ENCODE data around the gene ST3GAL4. TPM values are rescaled to one million over a fixed set of nuclear protein-coding genes. Genes with fewer than 3 reads are reported as not detected.

Gene ST3GAL4
- total RNA-seq, 2 experiments from 2014 or later, result 1.6 TPM

GRCh38 chr11:126398296-126398695 is 42.8 kb downstream of the ST3GAL4 start:
- Histone ChIP-seq H3K9me3 (ENCODE audit: control insufficient read depth in 1 of 2, insufficient read depth in 1 of 2, low read length in 2 of 2) (no peaks in the 10 kb centered on the region), H3K36me3 (ENCODE audit: insufficient read depth, low read length) (no peaks in the 10 kb centered on the region), H3K27me3 (ENCODE audit: control insufficient read depth in 1 of 2, insufficient read depth in 2 of 2, low read length in 2 of 2) (no peaks in the 10 kb centered on the region), H3K4me1 (ENCODE audit: insufficient read depth, low read length) (no peaks in the 10 kb centered on the region), H3K4me3 (ENCODE audit: low read length) (no peak overlapping the region), H3K27ac (ENCODE audit: low read depth in 1 of 2, low read length in 2 of 2) (no peak overlapping the region)
- H3K4me3 Mint-ChIP-seq, result no peak overlapping the region
- no peaks in the 10 kb centered on the region for H3K9me3 Mint-ChIP-seq
- no peak for ATAC-seq (ENCODE audit: poor library complexity)
- no peak overlapping the region for H3K27ac Mint-ChIP-seq
- H3K27me3 Mint-ChIP-seq, result no peaks in the 10 kb centered on the region
- intact Hi-C loops (cut with DNase I, micrococcal nuclease), result no loop called here
- POLR2A ChIA-PET, result no interaction called here
- CTCF ChIA-PET, result no interaction called here
- TF ChIP-seq CTCF (IDR thresholded peaks at IDR 0.05), result no peak
- no peaks in the 10 kb centered on the region for H3K36me3 Mint-ChIP-seq (ENCODE audit: low read depth)
- H3K4me1 Mint-ChIP-seq (ENCODE audit: low read depth), result no peaks in the 10 kb centered on the region
- no peak for DNase-seq

GRCh38 chr11:126398721-126399120 is 43.2 kb downstream of the ST3GAL4 start:
- H3K27ac Mint-ChIP-seq, result no peak overlapping the region

GRCh38 chr11:126400019-126400418 is 44.5 kb downstream of the ST3GAL4 start:
- Histone ChIP-seq H3K4me3 (ENCODE audit: low read length) (no peak overlapping the region), H3K27ac (ENCODE audit: low read depth in 1 of 2, low read length in 2 of 2) (no peak overlapping the region), H3K4me1 (ENCODE audit: insufficient read depth, low read length) (no peaks in the 10 kb centered on the region), H3K9me3 (ENCODE audit: control insufficient read depth in 1 of 2, insufficient read depth in 1 of 2, low read length in 2 of 2) (no peaks in the 10 kb centered on the region), H3K27me3 (ENCODE audit: control insufficient read depth in 1 of 2, insufficient read depth in 2 of 2, low read length in 2 of 2) (no peaks in the 10 kb centered on the region), H3K36me3 (ENCODE audit: insufficient read depth, low read length) (no peaks in the 10 kb centered on the region)
- CTCF ChIA-PET, result no interaction called here
- Mint-ChIP-seq H3K9me3 (no peaks in the 10 kb centered on the region), H3K27ac (no peak overlapping the region), H3K27me3 (no peaks in the 10 kb centered on the region), H3K4me3 (no peak overlapping the region), H3K4me1 (ENCODE audit: low read depth) (no peaks in the 10 kb centered on the region), H3K36me3 (ENCODE audit: low read depth) (no peaks in the 10 kb centered on the region)
- POLR2A ChIA-PET, result no interaction called here
- intact Hi-C loops (cut with DNase I, micrococcal nuclease), result no loop called here
- TF ChIP-seq CTCF (IDR thresholded peaks at IDR 0.05), result no peak
- ATAC-seq (ENCODE audit: poor library complexity) (no peak), DNase-seq (no peak)

More at GRCh38 chr11:126398721-126399120, 43.2 kb downstream of the ST3GAL4 start:
- no peaks in the 10 kb centered on the region for H3K27me3 Mint-ChIP-seq
- ChIA-PET CTCF (no interaction called here), POLR2A (no interaction called here)
- no peaks in the 10 kb centered on the region for H3K4me1 Mint-ChIP-seq (ENCODE audit: low read depth)
- H3K4me3 Mint-ChIP-seq, result no peak overlapping the region
- no peaks in the 10 kb centered on the region for H3K4me1 ChIP-seq (ENCODE audit: insufficient read depth, low read length)
- H3K9me3 Mint-ChIP-seq, result no peaks in the 10 kb centered on the region
- no peaks in the 10 kb centered on the region for H3K36me3 Mint-ChIP-seq (ENCODE audit: low read depth)
- DNase-seq, result no peak
- H3K27me3 ChIP-seq (ENCODE audit: control insufficient read depth in 1 of 2, insufficient read depth in 2 of 2, low read length in 2 of 2), result no peaks in the 10 kb centered on the region
- H3K36me3 ChIP-seq (ENCODE audit: insufficient read depth, low read length), result no peaks in the 10 kb centered on the region
- no peak overlapping the region for H3K27ac ChIP-seq (ENCODE audit: low read depth in 1 of 2, low read length in 2 of 2)
- H3K4me3 ChIP-seq (ENCODE audit: low read length), result no peak overlapping the region
- ATAC-seq (ENCODE audit: poor library complexity), result no peak
- no peaks in the 10 kb centered on the region for H3K9me3 ChIP-seq (ENCODE audit: control insufficient read depth in 1 of 2, insufficient read depth in 1 of 2, low read length in 2 of 2)
- no peak for TF ChIP-seq CTCF (IDR thresholded peaks at IDR 0.05)
- intact Hi-C loops (cut with DNase I, micrococcal nuclease), result no loop called here
